SK-N-SH treated with all-trans-retinoic acid at 6 μM for 48 hours (cell line): ENCODE data around the gene PSMA7.

ENCODE experiments used
- ATAC-seq: fragments of 200-7000 bp; cut with Tn5 transposase; 3 replicates; pipeline ENCODE4 v1.9.1; 2020; ENCODE audit warnings: mild to moderate bottlenecking, moderate library complexity
- BACH2 ChIP-seq: fragments of 250-450 bp; sonication (Bioruptor Pico); IDR thresholded peaks from 2 replicates; pipeline ENCODE4 v1.9.0; 2021; ENCODE audit warnings: mild to moderate bottlenecking, borderline replicate concordance
- CSDC2 ChIP-seq: fragments of 250-450 bp; sonication (Bioruptor Pico); IDR thresholded peaks from 2 replicates; pipeline ENCODE4 v1.5.0; 2020; ENCODE audit warnings: mild to moderate bottlenecking, moderate library complexity
- ESRRG ChIP-seq: fragments of 250-450 bp; sonication (Bioruptor Pico); IDR thresholded peaks from 2 replicates; pipeline ENCODE4 v1.6.1; 2021; ENCODE audit warnings: mild to moderate bottlenecking
- GLIS3 ChIP-seq: fragments of 250-450 bp; sonication (Bioruptor Pico); IDR thresholded peaks from 2 replicates; pipeline ENCODE4 v1.5.0; 2020; ENCODE audit warnings: mild to moderate bottlenecking, moderate library complexity
- ISL1 ChIP-seq: fragments of 250-450 bp; sonication (Bioruptor Pico); IDR thresholded peaks from 2 replicates; pipeline ENCODE4 v2.1.2; 2022; ENCODE audit warnings: mild to moderate bottlenecking, moderate library complexity
- PPARA ChIP-seq: fragments of 250-450 bp; sonication (Bioruptor Pico); IDR thresholded peaks from 2 replicates; pipeline ENCODE4 v1.5.0; 2020; ENCODE audit warnings: mild to moderate bottlenecking, borderline replicate concordance
- RARB ChIP-seq: fragments of 250-450 bp; sonication (Bioruptor Pico); IDR thresholded peaks from 2 replicates; pipeline ENCODE4 v1.8.0; 2021; ENCODE audit warnings: mild to moderate bottlenecking, moderate library complexity
- SNAI2 ChIP-seq: fragments of 250-450 bp; sonication (Bioruptor Pico); IDR thresholded peaks from 2 replicates; pipeline ENCODE4 v1.5.0; 2020; ENCODE audit warnings: mild to moderate bottlenecking, moderate library complexity
- ZFP3 ChIP-seq: fragments of 250-450 bp; sonication (Bioruptor Pico); IDR thresholded peaks from 2 replicates; pipeline ENCODE4 v1.5.0; 2020; ENCODE audit warnings: mild to moderate bottlenecking, moderate library complexity
- ZFP30 ChIP-seq: fragments of 450-650 bp; formaldehyde crosslinking; IDR thresholded peaks from 2 replicates; pipeline ENCODE4 v1.5.0; 2022; ENCODE audit warnings: mild to moderate bottlenecking, moderate library complexity
- ZNF565 ChIP-seq: fragments of 450-650 bp; formaldehyde crosslinking; conservative IDR thresholded peaks from 2 replicates; pipeline ENCODE4 v1.5.0; 2020; ENCODE audit warnings: low read depth, mild to moderate bottlenecking, moderate library complexity
- ZNF70 ChIP-seq: fragments of 450-650 bp; formaldehyde crosslinking; IDR thresholded peaks from 2 replicates; pipeline ENCODE4 v1.5.0; 2020; ENCODE audit warnings: mild to moderate bottlenecking, moderate library complexity
- ZNF8 ChIP-seq: fragments of 450-650 bp; formaldehyde crosslinking; IDR thresholded peaks from 2 replicates; pipeline ENCODE4 v1.5.0; 2020; ENCODE audit warnings: mild to moderate bottlenecking, moderate library complexity
- TF ChIP-seq, protein P1 (sequence below): fragments of 250-450 bp; sonication (Bioruptor Pico); IDR thresholded peaks from 2 replicates; pipeline ENCODE4 v1.5.0; 2020; ENCODE audit warnings: mild to moderate bottlenecking, moderate library complexity
- TF ChIP-seq, protein P2 (sequence below): fragments of 250-450 bp; sonication (Bioruptor Pico); IDR thresholded peaks from 2 replicates; pipeline ENCODE4 v1.8.0; 2020; ENCODE audit warnings: mild to moderate bottlenecking, moderate library complexity, borderline replicate concordance
- TF ChIP-seq, protein P3 (sequence below): fragments of 250-450 bp; sonication (Bioruptor Pico); IDR thresholded peaks from 2 replicates; pipeline ENCODE4 v1.5.1; 2020; ENCODE audit warnings: low read depth, mild to moderate bottlenecking, moderate library complexity
- TF ChIP-seq, protein P4 (sequence below): fragments of 250-450 bp; sonication (Bioruptor Pico); IDR thresholded peaks from 2 replicates; pipeline ENCODE4 v1.8.0; 2021; ENCODE audit warnings: low read depth, mild to moderate bottlenecking, moderate library complexity, borderline replicate concordance

PSMA7 gene

DNA sequence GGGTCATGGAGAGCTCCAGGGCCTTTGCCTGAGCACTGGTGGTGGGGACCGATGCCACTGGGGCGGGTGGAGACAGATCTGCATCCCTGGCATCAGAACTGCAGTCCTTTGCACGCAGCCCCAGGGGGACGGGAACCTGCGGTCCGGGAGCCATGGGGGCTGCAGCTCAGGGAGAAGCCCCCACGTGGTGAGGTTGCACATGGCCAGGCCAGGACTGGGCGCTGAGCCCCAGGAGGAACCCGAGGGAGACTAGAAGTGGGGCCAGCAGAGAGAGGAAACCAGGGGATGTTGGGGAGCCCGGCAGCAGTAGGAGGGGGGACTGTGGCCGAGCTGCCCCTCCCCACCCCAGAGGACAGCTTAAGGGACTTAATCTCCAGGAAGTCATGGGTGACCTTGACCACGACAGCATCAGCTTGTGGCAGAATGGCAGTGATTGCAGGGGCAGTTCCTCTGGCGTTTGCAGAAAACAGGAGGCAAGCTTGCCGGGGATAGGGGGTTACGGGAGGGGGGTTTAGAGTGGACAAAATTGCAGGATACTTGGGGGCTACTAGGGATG, 38.9 kb downstream of the PSMA7 start:
- TF ChIP-seq, protein P1, sequence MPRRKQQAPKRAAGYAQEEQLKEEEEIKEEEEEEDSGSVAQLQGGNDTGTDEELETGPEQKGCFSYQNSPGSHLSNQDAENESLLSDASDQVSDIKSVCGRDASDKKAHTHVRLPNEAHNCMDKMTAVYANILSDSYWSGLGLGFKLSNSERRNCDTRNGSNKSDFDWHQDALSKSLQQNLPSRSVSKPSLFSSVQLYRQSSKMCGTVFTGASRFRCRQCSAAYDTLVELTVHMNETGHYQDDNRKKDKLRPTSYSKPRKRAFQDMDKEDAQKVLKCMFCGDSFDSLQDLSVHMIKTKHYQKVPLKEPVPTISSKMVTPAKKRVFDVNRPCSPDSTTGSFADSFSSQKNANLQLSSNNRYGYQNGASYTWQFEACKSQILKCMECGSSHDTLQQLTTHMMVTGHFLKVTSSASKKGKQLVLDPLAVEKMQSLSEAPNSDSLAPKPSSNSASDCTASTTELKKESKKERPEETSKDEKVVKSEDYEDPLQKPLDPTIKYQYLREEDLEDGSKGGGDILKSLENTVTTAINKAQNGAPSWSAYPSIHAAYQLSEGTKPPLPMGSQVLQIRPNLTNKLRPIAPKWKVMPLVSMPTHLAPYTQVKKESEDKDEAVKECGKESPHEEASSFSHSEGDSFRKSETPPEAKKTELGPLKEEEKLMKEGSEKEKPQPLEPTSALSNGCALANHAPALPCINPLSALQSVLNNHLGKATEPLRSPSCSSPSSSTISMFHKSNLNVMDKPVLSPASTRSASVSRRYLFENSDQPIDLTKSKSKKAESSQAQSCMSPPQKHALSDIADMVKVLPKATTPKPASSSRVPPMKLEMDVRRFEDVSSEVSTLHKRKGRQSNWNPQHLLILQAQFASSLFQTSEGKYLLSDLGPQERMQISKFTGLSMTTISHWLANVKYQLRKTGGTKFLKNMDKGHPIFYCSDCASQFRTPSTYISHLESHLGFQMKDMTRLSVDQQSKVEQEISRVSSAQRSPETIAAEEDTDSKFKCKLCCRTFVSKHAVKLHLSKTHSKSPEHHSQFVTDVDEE (CRISPR knock-in tag) = no peak
- TF ChIP-seq ZNF70 (no peak), SNAI2 (no peak), ZFP3 (no peak), ZNF8 (CRISPR knock-in tag) (no peak), PPARA (no peak), ISL1 (CRISPR knock-in tag) (no peak), CSDC2 (CRISPR knock-in tag) (no peak), ZNF565 (CRISPR knock-in tag) (no peak), ESRRG (CRISPR knock-in tag) (no peak), RARB (CRISPR knock-in tag) (no peak)
- TF ChIP-seq, protein P2, sequence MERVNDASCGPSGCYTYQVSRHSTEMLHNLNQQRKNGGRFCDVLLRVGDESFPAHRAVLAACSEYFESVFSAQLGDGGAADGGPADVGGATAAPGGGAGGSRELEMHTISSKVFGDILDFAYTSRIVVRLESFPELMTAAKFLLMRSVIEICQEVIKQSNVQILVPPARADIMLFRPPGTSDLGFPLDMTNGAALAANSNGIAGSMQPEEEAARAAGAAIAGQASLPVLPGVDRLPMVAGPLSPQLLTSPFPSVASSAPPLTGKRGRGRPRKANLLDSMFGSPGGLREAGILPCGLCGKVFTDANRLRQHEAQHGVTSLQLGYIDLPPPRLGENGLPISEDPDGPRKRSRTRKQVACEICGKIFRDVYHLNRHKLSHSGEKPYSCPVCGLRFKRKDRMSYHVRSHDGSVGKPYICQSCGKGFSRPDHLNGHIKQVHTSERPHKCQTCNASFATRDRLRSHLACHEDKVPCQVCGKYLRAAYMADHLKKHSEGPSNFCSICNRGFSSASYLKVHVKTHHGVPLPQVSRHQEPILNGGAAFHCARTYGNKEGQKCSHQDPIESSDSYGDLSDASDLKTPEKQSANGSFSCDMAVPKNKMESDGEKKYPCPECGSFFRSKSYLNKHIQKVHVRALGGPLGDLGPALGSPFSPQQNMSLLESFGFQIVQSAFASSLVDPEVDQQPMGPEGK = no peak
- ATAC-seq = no peak

DNA sequence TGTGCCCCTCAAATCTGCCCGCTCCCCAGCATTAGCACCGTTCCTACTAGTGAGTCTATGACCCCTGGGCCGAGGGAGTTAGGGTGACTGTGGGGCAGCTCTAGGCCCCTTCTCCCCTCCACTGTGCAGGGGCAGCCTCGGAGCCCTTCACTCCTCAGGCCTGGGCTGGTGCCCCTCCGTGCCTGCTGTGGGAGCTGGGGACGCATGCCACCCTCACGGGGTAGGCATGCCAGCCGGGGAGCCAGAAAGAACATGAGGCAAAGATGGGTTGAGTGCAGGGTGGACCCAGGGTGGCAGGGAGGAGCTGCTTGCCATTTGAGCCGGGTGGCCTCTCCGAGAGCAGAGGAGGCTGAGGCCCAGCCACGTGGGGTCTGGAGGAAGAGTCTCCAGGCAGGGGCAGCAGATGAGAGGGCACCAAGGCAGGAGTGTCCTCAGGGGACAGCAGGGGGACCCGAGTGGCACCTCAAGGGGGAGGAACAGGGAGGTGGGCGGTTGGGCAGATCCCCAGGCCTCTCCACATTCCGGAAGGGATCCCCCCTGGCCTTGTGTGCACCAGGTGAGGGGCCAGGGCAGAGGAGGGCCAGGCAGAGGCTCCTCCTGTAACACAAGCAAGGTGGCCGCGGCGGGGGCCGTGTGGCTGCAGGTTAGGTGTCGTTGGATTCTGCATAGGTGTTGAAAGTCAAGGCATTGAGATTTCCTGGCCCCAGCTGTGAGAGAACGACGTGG, 39.5 kb downstream of the PSMA7 start:
- TF ChIP-seq, protein P3, sequence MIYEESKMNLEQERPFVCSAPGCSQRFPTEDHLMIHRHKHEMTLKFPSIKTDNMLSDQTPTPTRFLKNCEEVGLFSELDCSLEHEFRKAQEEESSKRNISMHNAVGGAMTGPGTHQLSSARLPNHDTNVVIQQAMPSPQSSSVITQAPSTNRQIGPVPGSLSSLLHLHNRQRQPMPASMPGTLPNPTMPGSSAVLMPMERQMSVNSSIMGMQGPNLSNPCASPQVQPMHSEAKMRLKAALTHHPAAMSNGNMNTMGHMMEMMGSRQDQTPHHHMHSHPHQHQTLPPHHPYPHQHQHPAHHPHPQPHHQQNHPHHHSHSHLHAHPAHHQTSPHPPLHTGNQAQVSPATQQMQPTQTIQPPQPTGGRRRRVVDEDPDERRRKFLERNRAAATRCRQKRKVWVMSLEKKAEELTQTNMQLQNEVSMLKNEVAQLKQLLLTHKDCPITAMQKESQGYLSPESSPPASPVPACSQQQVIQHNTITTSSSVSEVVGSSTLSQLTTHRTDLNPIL (CRISPR knock-in tag) = no peak
- TF ChIP-seq ZFP30 (no peak), ZNF8 (CRISPR knock-in tag) (no peak), BACH2 (no peak)
- TF ChIP-seq, protein P1 (CRISPR knock-in tag) = no peak
- TF ChIP-seq, protein P4, sequence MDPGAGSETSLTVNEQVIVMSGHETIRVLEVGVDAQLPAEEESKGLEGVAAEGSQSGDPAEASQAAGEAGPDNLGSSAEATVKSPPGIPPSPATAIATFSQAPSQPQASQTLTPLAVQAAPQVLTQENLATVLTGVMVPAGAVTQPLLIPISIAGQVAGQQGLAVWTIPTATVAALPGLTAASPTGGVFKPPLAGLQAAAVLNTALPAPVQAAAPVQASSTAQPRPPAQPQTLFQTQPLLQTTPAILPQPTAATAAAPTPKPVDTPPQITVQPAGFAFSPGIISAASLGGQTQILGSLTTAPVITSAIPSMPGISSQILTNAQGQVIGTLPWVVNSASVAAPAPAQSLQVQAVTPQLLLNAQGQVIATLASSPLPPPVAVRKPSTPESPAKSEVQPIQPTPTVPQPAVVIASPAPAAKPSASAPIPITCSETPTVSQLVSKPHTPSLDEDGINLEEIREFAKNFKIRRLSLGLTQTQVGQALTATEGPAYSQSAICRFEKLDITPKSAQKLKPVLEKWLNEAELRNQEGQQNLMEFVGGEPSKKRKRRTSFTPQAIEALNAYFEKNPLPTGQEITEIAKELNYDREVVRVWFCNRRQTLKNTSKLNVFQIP (CRISPR knock-in tag) = no peak
- no peak for ATAC-seq

DNA sequence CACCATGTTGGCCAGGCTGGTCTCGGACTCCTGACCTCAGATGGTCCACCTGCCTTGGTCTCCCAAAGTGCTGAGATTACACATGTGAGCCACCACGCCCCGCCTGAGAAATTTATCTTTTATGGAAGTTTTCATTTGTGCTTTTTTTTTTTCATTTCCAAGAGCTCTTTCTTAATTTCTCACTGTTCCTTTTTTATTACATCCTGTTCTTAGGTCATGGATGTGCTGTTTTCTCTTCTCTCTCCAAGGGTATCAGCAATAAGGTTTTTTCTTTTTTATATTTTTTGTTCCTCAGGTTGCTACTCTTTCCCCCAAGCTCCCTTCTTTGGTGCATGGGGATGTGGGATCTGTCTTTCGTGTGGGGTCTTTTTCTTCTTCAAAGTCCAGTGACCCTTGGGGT, 42.1 kb downstream of the PSMA7 start:
- TF ChIP-seq ESRRG (CRISPR knock-in tag) (no peak), PPARA (no peak), SNAI2 (no peak), ZNF8 (CRISPR knock-in tag) (no peak), RARB (CRISPR knock-in tag) (no peak), ZNF70 (no peak), GLIS3 (CRISPR knock-in tag) (no peak), ZFP3 (no peak), BACH2 (no peak)
- TF ChIP-seq, protein P4 (CRISPR knock-in tag) = no peak
- no peak for ATAC-seq
